Activated CD4-positive, alpha-beta T cell treated with anti-CD3 and anti-CD28 coated beads for 4 hours (primary cell): ENCODE results near the gene SLC23A3.

Source experiments
- DNase-seq, 2 donors: peaks; one replicate each; pipeline ENCODE4 v3.0.0-alpha.2; 2020

The SLC23A3 gene, protein sequence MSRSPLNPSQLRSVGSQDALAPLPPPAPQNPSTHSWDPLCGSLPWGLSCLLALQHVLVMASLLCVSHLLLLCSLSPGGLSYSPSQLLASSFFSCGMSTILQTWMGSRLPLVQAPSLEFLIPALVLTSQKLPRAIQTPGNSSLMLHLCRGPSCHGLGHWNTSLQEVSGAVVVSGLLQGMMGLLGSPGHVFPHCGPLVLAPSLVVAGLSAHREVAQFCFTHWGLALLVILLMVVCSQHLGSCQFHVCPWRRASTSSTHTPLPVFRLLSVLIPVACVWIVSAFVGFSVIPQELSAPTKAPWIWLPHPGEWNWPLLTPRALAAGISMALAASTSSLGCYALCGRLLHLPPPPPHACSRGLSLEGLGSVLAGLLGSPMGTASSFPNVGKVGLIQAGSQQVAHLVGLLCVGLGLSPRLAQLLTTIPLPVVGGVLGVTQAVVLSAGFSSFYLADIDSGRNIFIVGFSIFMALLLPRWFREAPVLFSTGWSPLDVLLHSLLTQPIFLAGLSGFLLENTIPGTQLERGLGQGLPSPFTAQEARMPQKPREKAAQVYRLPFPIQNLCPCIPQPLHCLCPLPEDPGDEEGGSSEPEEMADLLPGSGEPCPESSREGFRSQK

DNA sequence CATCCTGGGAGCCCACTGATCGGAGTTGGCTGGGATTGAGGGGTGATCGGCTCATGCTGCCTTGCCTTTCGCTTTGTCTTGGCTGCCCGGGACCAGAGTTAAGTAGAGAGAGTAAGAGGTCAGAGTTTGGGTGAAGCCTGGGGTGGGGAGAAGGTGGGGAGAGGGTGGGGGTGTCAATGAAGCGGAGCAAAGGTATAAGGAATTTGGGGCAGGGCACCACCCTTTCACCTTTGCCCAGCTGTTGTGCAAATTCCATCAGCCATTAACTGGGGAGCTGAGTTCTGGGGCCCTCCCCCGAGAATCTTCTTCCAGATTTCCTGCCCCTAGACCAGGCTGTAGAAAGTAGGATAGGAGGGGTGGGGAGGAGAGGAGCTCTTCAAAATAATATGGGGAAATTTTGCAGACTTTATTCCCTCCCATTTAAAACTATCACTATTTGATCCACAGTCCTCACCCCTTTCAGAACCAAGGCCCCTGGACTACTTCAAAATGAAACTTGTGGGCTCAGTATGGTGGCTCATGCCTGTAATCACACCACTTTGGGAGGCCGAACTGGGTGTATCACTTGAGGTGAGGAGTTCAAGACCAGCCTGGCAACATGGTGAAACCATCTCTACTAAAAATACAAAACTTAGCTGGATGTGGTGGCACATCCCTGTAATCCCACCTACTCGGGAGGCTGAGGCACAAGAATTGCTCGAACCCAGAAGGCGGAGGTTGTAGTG, at the start of gene SLC23A3:
Gene SLC23A3, minus strand, starts transcription at position 100 of the 725 bp plus-strand sequence. Its CDS starts 45 bp downstream, at position 55.
- DNase-seq = no peak

DNA sequence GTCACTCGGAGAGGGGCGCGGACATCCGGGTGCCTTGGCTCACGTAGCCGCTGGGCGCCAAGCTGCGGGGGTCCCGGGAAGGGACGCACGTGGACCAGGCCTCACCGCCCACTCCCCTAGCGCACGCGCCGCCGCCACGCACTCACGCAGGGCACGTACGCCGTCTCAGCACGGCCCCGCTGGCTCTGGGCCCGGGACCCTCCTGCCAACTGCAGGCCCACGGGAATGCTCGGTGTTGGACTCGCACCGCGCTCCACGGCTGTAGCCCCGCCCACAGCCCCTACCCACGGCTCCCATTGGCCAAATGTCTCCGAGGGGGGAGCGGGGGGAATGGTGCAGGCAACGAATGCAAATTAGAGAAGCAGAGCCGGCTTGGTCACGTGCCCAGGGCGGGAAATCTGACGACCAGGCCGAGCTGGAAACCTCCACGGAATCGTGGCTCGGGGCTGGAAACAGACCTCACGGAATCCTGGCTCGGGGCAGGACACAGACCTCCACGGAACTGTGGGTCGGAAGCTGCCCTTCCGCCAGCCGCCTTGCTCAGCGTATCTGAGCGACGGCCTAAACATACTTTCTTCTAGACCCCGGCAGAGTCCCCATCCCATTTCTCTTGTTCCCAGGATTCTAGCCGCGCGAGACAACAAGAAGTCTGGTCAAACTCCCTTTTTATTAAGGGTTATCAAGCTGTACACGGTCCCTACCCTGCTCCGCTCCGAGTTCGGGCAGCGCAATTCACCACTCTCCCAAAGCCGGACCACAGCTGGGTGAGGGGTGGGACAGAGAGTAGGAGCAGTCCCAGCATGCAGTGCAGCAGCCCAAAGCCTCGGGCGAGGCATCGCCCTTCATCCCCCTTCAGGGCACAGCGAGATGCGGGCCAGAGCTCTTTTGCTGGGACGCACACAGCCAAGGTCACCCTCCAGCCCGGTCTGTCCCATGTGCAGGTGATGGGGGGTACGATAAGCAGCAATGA, 49.2 kb upstream of the SLC23A3 start, which contains the start of gene ABCB6:
Gene ABCB6, minus strand, starts transcription at position 227 of the 970 bp plus-strand sequence. CDS start 285 bp downstream, outside the sequence.
- peak; percentile 86 to 91 for DNase-seq

DNA sequence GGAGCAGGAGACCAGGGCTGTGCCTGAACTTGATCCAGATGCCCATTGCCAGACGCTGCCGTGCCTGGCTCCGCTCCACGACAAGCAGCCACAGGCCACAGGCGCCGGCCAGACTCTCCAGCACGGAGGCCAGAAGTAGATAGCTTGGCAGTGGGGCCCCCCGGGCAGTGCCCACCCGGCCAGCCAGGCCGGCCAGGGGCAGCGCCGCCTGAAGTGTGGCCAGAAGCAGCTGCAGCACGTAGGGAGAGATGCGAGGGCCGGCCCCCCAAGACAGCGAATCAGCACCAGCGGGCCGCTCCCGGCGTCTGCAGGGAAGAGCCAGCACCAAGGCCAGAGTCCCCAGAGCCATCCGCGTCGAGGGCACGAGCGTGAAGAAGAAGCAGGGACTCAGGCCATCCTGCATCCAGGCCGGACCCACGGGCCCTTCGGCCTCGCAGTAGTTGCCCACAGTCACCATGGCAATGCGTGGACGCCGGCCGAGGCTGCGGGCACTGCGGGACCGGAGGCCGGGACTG, 48.4 kb upstream of the SLC23A3 start:
- DNase-seq = peak in 1 of 2 donors; percentile 25

DNA sequence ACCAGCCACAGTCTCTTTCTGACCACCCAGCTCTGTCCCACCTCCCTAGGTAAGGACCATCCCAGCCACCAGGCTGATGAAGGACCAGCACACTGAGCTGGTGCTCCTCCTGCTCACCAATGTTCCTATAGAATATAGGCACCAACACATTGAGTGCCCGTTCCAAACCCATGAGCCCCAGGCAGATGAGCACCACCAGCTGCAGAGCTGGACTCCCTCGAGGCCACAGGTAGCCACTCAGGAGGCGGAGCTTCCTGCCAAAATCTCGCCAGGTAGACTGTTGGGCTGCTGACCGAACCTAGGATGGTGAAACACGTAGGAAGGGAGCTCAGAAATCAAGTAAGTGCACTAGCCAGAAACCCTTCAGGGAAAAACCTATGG, 46.7 kb upstream of the SLC23A3 start:
- no peak for DNase-seq

DNA sequence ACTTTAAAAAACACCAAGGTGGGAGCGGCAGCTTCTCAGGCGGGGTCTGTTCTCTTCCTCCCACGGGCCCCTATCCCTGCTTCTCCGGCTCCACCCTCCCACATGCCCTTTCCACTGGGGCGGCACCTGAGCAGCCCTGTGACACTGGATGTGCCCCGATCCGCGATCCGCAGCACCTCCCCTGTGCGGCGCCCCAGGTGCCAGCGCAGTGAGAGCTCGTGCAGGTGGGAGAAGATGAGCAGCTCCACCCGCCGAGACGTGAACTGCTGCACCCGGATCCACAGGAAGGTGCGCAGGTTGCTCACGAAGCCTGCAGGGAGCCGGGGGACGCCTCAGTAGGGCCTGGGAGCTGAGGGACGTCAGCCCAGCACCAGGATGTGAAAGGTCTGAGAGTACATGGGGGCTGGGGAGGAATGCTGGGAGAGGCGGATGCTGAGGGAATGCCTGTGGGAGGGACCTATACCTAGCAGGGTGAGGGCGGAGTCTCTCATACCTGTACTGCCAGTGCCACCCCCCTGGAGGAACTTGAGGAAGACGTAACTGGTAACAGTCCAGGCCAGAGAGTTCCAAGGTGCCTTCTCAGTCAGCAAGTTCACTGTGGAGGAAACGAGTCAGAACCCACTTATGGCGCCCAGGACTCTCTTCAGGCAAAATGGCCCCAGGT, 46.2 kb upstream of the SLC23A3 start:
- DNase-seq = no peak

DNA sequence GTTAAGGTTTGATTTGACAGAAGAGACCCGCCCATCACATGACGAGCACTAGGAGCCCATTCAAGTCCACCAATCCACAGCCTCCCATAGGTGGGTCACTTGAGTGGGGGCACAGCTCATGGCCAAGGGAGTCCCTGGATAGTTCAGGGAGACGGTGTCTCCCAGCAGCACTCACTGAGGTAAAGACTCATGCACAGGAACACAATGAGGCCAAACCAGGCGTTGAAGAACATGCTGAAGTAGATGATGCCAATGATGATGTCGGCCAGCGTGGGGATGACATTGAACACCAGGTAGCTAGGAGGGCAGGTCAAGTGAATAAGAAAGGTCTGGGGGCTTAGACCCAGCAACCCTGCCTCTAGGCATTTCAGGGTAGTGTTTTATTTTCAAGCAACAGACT, 45.0 kb upstream of the SLC23A3 start:
- no peak for DNase-seq

DNA sequence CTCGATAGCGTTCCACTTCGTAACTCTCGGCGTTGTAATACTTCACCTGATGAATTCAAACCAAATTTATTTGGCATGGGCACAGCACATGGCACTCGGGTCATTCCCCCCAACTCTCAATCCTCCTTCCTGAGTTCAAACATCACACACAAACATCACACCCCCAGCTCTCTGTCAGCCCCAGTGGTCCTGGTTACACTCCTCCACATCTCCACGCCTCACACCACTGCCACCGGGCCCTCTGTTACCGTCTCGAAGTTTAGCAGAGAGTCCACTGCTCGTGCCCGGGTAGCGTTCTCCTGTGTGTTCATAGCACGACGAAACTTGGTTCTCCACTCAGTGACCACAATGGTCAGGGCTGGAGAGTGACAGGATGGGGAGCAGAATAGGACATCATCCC, 44.3 kb upstream of the SLC23A3 start:
- no peak for DNase-seq

DNA sequence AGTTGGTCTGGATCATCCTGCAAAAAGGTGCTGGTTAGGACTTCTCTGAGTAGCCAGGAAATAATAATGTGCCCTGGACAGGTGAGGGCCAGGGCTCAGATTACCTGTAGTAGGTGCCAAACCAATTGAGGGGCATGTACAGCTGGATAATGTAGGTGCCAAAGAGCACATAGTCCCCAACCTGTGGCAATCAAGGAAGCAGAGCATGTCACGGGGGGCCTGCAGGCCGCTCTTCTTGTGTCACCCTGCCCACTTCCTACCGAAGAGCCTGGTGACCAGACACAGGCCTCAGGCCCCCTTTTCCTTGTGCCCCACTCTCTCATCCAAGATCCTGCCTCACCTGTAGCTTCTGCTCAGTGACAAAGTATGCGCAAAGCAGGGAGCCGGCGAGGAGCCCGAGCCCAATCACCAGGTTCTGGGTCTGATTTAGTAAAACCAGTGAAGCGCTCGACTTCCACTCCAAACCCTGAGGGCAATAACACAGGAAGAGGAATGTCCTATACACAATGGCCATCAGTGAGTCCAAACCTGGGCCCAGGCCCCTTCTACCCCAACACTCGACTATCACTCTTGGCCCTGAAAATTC, 43.8 kb upstream of the SLC23A3 start:
- DNase-seq = no peak

DNA sequence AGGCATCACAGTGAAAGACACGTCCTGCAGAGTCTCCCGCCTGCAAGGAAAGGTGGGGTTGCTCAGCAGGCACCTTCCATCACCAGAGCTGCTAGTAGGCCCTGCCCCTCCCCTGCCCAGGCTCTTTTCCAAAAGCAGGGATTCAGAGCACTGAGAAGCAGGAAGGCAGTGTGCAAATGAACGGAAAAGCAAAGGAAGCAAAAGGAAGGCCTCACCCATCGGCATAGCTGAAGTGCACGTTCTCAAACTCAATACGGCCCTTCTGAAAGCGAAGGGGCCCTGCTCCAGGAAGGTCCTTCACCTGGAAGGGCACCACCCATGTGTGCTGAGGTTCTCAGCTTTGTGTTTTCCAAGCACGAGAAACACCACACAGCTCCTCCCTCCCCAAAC, 43.2 kb upstream of the SLC23A3 start:
- DNase-seq = no peak

DNA sequence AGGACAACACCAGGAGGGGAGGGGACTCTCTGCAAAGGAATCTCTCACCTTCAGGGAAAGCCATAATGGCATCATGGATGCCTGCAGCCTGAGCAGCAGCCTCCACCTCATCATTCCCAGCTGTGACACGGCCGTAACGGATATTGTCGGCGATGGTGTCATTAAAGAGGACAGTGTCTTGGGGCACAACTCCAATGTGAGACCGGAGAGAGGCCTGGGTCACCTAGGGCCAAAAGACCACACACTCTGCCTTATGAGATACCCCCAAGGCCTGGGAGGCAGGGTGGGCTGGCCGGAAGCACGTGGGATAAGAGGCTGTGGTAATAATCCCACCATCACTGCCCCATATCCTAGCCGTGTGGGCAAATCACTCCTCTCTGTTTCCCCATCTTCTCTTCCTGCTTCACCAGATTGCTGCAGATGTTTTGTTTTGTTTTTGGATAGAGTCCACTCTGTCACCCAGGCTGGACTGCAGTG, 41.1 kb upstream of the SLC23A3 start:
- no peak for DNase-seq

DNA sequence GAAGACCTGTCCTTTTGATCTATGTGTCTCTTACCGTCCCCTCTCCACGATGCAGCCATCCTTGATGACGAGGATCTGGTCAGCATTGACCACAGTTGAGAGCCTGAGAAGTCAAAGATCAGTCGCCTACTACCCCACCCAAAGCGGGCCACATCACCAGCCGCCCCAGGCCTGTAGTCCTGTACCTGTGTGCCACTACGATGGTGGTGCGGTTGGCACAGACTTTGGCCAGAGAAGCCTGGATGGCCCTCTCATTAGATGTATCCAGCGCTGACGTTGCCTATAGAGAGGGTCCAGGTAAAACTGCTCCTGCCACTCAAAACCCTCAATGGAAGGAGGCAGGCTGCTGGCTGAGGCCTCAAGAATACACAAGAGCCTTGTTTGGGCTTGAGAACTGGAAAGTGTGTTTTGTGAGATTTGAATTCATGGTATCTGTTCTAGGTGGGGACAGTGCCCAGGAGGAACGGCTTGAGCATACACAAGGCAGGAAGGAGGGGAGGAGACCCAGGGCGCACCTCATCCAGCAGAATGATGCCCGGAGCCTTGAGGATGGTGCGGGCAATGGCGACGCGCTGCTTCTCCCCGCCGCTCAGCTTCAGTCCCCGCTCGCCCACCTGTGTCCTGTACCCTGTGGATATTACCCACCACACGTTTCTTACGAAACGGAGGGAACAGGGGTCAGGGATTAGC, 40.5 kb upstream of the SLC23A3 start:
- DNase-seq = no peak

DNA sequence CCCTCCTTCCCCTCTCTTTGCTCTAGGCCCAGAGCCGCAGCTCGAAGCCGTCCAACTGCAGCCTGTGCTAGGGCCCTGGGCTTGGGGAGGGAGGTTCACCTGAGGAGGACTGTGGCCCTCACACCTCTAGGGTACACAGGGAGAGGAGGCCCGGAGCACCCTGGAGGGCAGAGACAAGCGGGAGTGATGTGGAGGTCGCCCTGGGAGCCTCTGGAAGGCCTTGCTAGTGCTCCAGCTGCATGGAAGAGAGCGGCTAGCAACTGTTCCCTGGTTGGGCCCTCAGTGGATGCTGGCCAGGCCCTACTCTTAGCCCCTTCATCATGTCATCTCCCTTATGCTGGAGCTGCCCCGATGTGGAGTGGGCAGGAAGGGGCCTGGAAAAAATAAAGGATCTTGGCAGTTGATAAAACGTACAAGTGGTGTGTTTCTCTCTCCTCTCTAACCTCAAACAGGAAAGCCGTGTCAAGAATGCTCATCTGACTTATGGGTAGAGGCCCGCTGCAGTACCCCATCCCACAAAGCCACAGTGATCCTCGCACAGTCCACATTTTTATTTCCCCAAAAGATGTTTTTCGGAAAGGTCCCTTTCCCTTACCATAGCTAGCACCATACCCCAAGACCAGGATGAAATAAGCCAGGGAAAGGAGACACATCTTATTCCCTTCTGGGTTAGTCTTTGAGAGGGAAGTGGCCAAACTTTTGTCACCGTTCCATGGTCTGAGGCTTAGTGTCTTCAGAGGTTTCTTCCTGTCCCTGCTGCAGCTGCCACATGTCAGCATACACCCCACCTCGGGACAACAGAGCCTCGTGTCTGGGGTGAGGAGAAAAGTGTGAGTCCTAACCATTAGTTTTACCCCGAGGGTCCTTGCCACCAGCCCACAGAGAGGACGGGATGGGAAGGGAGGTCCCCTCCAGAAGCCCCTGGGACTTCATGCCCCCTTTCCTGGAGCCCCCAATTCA, 39.7 kb upstream of the SLC23A3 start:
- no peak for DNase-seq

DNA sequence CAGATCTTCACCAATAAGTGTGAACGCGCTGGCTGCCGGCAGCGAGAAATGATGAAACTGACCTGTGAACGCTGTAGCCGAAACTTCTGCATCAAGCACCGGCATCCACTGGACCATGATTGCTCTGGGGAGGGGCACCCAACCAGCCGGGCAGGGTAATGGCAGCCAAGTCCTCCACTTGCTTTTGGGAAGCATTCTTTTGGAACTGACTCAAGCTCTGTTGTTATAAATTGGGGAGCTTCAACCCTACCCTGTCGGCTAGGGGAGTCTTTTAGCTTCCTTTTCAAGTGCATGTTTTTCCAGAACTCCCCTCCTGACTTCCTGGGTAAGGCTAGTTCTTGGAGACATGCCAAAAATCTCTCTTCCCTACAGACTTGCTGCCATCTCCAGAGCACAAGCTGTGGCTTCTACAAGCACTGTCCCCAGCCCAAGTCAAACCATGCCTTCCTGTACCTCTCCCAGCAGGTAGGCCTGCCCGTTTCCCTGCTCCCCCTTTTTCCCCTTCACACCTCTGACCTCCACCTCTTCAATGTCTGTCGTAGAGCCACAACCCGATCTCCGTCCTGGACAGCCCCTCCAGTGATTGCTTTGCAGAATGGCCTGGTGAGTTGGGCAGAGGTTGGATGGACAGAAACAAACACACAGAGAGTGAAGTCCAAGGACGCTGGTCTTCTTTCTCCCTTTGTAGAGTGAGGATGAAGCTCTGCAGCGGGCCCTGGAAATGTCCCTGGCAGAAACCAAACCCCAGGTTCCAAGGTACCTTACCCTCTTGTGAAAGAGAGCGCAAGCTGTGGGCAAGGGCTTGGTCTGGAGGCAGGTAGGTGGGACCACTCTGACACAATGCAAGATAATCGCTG, 38.3 kb upstream of the SLC23A3 start:
- no peak for DNase-seq

DNA sequence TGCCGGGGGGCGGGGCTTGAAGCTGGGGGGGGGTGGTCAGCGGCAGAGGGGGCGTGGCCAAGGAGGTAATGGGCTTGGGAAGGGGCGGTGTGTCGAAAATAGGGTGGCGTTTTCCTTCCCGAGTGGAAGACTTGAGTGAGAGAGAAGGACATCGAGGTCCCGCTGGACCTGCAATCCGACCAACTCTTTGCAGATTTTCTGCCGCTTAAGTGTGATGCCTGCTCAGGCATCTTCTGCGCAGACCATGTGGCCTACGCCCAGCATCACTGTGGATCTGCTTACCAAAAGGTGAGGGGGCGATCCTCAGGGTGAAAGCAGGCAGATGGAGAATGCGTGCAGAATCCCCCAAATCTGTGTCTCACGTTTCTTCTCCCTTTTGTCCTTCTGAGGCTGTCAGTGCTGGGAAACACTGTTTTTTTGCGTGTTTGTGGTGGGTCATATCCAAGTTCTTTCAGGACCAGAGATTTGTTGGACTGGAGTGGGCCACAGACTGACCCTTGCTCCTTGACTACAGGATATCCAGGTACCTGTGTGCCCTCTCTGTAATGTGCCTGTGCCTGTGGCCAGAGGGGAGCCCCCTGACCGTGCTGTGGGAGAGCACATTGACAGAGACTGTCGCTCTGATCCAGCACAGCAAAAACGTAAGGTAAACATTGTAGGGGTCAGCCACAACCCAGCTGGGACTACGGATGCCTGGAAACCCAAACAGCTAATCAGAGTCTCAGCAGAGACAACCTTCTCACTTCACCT, 37.5 kb upstream of the SLC23A3 start:
- no peak for DNase-seq

DNA sequence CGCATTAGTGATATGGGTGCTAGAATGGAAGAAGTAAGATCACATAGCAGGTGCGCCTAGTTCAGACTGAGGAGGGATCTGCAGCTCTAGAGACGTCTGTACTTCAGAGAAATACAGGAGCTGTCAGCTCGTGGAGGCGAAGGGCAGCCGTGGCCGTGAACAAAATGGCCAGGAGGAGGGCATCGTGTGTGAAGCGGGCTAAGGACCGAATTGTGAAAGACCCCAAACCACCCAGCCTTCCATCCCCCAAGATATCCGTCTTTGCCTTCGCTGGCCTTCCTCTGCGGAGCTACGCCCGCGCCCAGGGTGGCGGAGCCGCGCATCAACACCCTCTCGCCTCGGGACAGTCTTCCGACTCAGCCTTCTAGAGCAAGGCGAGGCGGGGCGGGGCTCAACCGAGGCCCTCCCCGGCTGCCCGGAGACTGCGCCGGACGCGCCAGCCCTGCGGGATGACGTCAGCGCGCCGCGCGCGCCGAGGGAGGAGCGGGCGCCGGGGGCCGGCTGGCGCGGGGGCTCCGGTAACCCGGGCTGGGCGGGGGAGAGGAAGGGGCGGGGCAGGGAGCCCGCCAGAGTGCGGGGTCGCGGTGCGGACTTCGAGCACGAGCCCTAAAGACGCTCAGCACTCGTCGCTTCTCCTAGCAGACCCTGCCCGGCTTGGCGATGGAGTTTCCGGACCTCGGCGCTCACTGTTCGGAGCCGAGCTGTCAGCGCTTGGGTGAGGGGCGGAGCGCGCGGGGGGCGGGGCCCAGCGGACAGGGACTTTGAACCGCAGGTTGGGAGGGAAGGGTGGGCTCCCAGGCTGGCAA, 36.7 kb upstream of the SLC23A3 start, which contains the start of gene ZFAND2B:
Gene ZFAND2B, plus strand, starts transcription at position 455 of the 806 bp plus-strand sequence. Its CDS starts 206 bp downstream, at position 661.
- peak; percentile 94 to 95 for DNase-seq

DNA sequence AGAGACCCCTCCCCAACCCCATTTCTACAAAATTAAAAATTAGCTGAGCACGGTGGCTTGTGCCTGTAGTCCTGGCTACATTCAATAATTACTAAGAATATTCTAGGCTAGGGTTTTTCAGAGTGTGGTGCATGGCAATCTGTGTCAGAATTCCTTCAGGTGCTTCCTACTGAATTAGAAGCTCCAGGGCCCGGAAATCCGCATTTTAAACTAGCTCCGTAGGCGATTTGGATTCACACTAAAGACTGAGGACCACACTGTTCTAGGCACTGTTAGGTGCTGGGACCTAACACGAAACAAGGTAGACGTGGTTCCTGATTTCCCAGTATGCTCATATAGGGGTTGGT, 36.1 kb upstream of the SLC23A3 start:
- DNase-seq = no peak

DNA sequence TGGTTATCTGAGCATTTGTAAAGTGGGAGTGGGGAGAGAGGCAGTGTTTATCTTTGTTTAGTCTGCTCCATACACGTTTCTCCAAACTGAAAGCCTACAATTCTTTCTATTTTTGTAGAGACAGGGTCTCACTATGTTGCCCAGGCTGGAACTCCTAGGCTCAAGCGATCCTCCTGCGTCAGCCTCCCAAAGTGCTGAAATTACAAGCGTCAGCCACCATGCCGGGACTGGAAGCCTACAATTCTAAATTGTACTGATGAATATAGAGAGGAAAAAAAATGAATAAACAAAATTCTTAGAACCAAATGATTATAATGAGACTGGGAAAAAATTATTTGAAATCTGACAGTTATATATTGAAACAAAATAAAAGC, 35.3 kb upstream of the SLC23A3 start:
- no peak for DNase-seq
